Fibroblast of lung (primary cell): ENCODE data around the gene SBSN. TPM values are rescaled to one million over a fixed set of nuclear protein-coding genes. Genes with fewer than 3 reads are reported as not detected.

ENCODE experiments used
- DNase-seq, 2 donors: peaks; one replicate each; pipeline versions ENCODE4 v3.0.0 to v3.0.0-alpha.2; 2010; ENCODE audit warnings: low read depth in 2 of 2
- H2AFZ ChIP-seq: 2 replicates; pipeline ENCODE4 v1.5.1; 2012; ENCODE audit warnings: low read length, control low read depth, inconsistent platforms
- H3K27ac ChIP-seq: 2 replicates; pipeline ENCODE4 v1.5.1; 2011; ENCODE audit warnings: low read length, control low read depth; ENCODE audit not compliant: insufficient read depth
- H3K27me3 ChIP-seq: 2 replicates; pipeline ENCODE4 v1.5.1; 2011; ENCODE audit warnings: mild to moderate bottlenecking, low read length; ENCODE audit not compliant: control insufficient read depth, insufficient read depth
- H3K36me3 ChIP-seq: 2 replicates; pipeline ENCODE4 v1.5.1; 2011; ENCODE audit warnings: low read length; ENCODE audit not compliant: control insufficient read depth, insufficient read depth
- H3K4me1 ChIP-seq: 2 replicates; pipeline ENCODE4 v1.5.1; 2011; ENCODE audit warnings: low read length; ENCODE audit not compliant: control insufficient read depth, insufficient read depth; ENCODE audit errors: extremely low read depth
- H3K4me2 ChIP-seq: 2 replicates; pipeline ENCODE4 v1.5.1; 2011; ENCODE audit warnings: low read length, control low read depth; ENCODE audit not compliant: insufficient read depth; ENCODE audit errors: extremely low read depth
- H3K4me3 ChIP-seq, 4 experiments: fragments of 200-600 bp in 1 of 4; sonication (generic) in 1 of 4; replicated peaks in 1 of 4; 2 replicates each; pipeline ENCODE4 v1.5.1; 2011 to 2016; ENCODE audit warnings: low read length in 4 of 4, low read depth in 3 of 4, mild to moderate bottlenecking in 3 of 4, control low read depth in 2 of 4, inconsistent platforms in 1 of 4, mixed read lengths in 1 of 4; ENCODE audit not compliant: insufficient read depth in 1 of 4; ENCODE audit errors: control extremely low read depth in 1 of 4
- H3K79me2 ChIP-seq: 2 replicates; pipeline ENCODE4 v1.5.1; 2012; ENCODE audit warnings: mild to moderate bottlenecking, low read length, inconsistent platforms; ENCODE audit not compliant: control insufficient read depth, insufficient read depth
- H3K9ac ChIP-seq: 2 replicates; pipeline ENCODE4 v1.5.1; 2011; ENCODE audit warnings: mild to moderate bottlenecking, low read length, control low read depth; ENCODE audit not compliant: insufficient read depth
- H3K9me3 ChIP-seq: 2 replicates; pipeline ENCODE4 v1.5.1; 2012; ENCODE audit warnings: low read depth, low read length; ENCODE audit not compliant: control insufficient read depth, insufficient read depth
- H4K20me1 ChIP-seq: 2 replicates; pipeline ENCODE4 v1.5.1; 2011; ENCODE audit warnings: low read length; ENCODE audit not compliant: control insufficient read depth, insufficient read depth; ENCODE audit errors: extremely low read depth
- EZH2 ChIP-seq: IDR thresholded peaks from 2 replicates; pipeline ENCODE4 v1.5.1; 2012; ENCODE audit warnings: low read length, control low read depth, mild to moderate bottlenecking; ENCODE audit errors: missing control alignments
- polyA plus RNA-seq, 2 donors: library from polyadenylated mRNA; depleted of rRNA in 1 of 2; stranded (reverse) in 1 of 2; unstranded in 1 of 2; fragments of >200 nt; gene quantifications; 2 replicates each; pipeline ENCODE4 v1.2.1, GENCODE V29; 2011 to 2012; ENCODE audit warnings: missing spikeins in 1 of 2
- total RNA-seq: library from RNA; depleted of rRNA; stranded (reverse); fragments of >200 nt; gene quantifications from 2 replicates; pipeline ENCODE4 v1.2.1, GENCODE V29; 2014
- TF ChIP-seq, protein P1 (sequence below), 2 donors: IDR thresholded peaks in 1 of 2; conservative IDR thresholded peaks in 1 of 2; 1 replicate in 1 of 2; 2 replicates in 1 of 2; pipeline ENCODE4 v1.5.1; 2011 to 2012; ENCODE audit warnings: low read length in 2 of 2, control low read depth in 1 of 2, inconsistent platforms in 1 of 2, low read depth in 1 of 2, mild to moderate bottlenecking in 1 of 2

The SBSN gene
- total and polyA plus RNA-seq, 2 donors (not counting 1 experiment from before 2014, with no cell fraction given): 1.6 to 4.1 TPM

DNA sequence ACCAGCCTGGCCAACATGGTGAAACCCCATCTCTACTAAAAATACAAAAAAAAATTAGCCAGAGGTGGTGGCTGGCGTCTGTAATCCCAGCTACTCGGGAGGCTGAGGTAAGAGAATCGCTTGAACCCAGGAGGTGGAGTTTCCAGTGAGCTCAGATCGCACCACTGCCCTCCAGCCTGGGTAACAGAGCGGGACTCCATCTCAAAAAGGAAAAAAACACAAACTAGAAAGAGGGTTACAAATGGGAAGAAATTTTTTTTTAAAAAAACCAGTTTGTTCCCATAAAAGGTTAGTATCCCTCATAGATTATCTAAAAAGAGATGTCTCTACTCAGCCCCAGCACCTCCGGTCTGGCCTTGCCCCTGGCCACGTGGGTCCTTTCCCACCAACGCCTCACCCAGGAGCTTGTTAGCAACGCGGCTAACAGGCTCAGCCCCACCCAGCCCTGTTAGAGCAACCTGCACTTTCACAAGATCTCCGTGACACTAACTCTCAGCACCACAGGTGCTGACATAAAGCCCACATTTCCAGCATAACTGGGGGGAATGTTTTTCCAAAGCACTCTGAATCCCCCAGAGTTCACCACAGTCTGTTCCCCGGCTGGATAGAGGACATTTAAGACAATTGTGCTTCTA lies 19.0 kb downstream of the SBSN start:
- no peak for DNase-seq
- H3K27ac ChIP-seq: no peak overlapping the region
- no peak overlapping the region for H3K4me3 ChIP-seq
- no peak overlapping the region for H2AFZ ChIP-seq
- H3K4me1 ChIP-seq: peaks cover 7% of the 10 kb centered on the region
- H3K9ac ChIP-seq: no peak overlapping the region
- TF ChIP-seq, protein P1, sequence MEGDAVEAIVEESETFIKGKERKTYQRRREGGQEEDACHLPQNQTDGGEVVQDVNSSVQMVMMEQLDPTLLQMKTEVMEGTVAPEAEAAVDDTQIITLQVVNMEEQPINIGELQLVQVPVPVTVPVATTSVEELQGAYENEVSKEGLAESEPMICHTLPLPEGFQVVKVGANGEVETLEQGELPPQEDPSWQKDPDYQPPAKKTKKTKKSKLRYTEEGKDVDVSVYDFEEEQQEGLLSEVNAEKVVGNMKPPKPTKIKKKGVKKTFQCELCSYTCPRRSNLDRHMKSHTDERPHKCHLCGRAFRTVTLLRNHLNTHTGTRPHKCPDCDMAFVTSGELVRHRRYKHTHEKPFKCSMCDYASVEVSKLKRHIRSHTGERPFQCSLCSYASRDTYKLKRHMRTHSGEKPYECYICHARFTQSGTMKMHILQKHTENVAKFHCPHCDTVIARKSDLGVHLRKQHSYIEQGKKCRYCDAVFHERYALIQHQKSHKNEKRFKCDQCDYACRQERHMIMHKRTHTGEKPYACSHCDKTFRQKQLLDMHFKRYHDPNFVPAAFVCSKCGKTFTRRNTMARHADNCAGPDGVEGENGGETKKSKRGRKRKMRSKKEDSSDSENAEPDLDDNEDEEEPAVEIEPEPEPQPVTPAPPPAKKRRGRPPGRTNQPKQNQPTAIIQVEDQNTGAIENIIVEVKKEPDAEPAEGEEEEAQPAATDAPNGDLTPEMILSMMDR (conservative IDR thresholded peaks at IDR 0.05 in 1 of 2, IDR thresholded peaks at IDR 0.05 in 1 of 2; ENCODE audit: low read depth in 1 of 2, low read length in 2 of 2): no peak
- no peak for TF ChIP-seq EZH2
- no peaks in the 10 kb centered on the region for H3K79me2 ChIP-seq
- H4K20me1 ChIP-seq: no peaks in the 10 kb centered on the region
- no peaks in the 10 kb centered on the region for H3K36me3 ChIP-seq
- no peaks in the 10 kb centered on the region for H3K9me3 ChIP-seq
- peaks cover 31% of the 10 kb centered on the region for H3K27me3 ChIP-seq
- H3K4me2 ChIP-seq: no peak overlapping the region

DNA sequence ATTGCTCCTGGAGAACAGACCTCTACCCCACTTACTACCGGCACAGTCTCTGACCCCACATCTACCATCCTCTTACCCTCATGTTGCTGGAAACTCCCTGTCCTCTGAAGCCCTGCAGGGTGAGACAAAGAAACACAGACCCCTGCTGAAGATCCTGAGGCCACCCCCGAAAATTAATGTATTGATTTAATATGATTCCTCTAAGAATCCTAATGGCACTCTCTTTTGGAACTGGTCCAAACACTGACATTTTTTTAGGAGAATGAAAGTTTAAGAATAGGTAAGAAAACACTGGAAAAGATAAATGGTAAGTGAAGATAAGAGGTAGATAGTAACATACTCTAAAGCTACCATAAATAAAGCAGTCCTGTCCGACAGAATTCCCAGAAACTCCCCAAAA lies 20.0 kb downstream of the SBSN start:
- Histone ChIP-seq H2AFZ (no peak overlapping the region), H3K4me3 (no peak overlapping the region), H3K9me3 (no peaks in the 10 kb centered on the region), H3K27ac (no peak overlapping the region), H3K79me2 (no peaks in the 10 kb centered on the region), H3K27me3 (peaks cover 34% of the 10 kb centered on the region), H3K36me3 (no peaks in the 10 kb centered on the region), H3K4me1 (peaks cover 4% of the 10 kb centered on the region), H4K20me1 (no peaks in the 10 kb centered on the region), H3K9ac (no peak overlapping the region), H3K4me2 (no peak overlapping the region)
- no peak for DNase-seq
- TF ChIP-seq, protein P1 (conservative IDR thresholded peaks at IDR 0.05 in 1 of 2, IDR thresholded peaks at IDR 0.05 in 1 of 2; ENCODE audit: low read depth in 1 of 2, low read length in 2 of 2): no peak
- no peak for TF ChIP-seq EZH2

DNA sequence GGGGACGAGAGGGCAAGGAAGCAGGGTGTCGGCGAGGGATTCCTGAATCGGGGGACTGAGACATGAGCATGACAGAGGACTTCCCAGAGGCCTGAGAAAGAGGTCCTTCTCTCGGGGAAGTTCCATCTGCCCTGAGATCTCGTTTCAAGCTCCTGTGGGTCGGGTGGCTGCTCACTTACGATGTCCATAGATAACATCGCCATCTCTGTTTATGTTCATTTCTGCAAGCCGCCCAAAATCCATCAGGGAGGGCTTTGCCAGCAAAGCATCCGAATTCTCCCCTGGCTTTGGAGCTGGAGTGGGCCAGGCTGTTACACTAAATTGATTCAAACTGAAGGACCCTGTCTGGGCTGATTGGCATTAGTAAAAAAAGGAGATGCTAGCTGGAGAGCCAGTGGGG lies 20.6 kb downstream of the SBSN start:
- H3K4me1 ChIP-seq: peaks cover 4% of the 10 kb centered on the region
- H3K4me3 ChIP-seq: no peak overlapping the region
- H3K79me2 ChIP-seq: no peaks in the 10 kb centered on the region
- H3K27me3 ChIP-seq: peaks cover 32% of the 10 kb centered on the region
- no peak for DNase-seq
- no peak overlapping the region for H3K27ac ChIP-seq
- TF ChIP-seq EZH2: no peak
- TF ChIP-seq, protein P1 (conservative IDR thresholded peaks at IDR 0.05 in 1 of 2, IDR thresholded peaks at IDR 0.05 in 1 of 2; ENCODE audit: low read depth in 1 of 2, low read length in 2 of 2): no peak
- no peaks in the 10 kb centered on the region for H4K20me1 ChIP-seq
- H2AFZ ChIP-seq: no peak overlapping the region
- H3K9me3 ChIP-seq: no peaks in the 10 kb centered on the region
- H3K4me2 ChIP-seq: no peak overlapping the region
- no peaks in the 10 kb centered on the region for H3K36me3 ChIP-seq
- no peak overlapping the region for H3K9ac ChIP-seq
